SKM-1 (cell line): ENCODE measurements around the gene VWCE.

Experiments
- DNase-seq: peaks from one replicate; lab custom pipeline; 2025; ENCODE audit not compliant: unreplicated experiment; lab: John Stamatoyannopoulos, UW

The VWCE gene

DNA sequence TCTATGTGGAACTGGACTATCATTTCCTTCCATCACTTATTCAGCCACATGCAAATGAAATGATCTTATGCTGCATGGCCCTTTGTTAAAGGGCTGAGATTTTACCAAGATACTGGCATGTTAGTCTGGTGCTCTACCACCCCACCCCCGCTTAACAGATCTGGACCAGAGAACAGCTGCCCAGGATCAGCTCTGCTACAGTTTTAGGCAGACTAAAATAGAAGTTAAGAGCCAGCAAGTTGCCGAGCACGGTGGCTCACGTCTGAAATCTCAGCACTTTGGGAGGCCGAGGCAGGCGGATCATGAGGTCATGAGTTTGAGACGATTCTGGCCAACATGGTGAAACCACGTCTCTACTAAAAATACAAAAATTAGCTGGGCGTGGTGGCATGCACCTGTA, 33.2 kb upstream of the VWCE start:
- no peak for DNase-seq

DNA sequence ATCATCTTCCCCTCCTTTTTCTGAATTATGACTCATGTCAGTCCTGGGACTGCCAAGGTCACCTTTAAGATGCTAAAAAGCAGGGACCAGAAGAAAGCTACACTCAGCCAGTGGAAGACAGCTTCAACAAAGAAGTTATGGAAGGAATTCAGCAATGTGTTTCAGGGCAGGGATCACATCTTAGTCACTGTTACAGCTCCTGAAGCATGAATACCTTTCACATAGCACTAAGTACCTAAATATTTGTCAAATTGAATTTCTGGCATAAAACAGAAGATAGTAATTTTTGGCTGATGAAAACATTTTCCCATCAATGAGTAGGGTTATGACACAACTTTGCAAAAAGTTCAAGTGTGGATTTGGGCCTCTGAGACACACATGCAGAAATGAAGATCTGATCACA, 32.6 kb upstream of the VWCE start:
- no peak for DNase-seq

DNA sequence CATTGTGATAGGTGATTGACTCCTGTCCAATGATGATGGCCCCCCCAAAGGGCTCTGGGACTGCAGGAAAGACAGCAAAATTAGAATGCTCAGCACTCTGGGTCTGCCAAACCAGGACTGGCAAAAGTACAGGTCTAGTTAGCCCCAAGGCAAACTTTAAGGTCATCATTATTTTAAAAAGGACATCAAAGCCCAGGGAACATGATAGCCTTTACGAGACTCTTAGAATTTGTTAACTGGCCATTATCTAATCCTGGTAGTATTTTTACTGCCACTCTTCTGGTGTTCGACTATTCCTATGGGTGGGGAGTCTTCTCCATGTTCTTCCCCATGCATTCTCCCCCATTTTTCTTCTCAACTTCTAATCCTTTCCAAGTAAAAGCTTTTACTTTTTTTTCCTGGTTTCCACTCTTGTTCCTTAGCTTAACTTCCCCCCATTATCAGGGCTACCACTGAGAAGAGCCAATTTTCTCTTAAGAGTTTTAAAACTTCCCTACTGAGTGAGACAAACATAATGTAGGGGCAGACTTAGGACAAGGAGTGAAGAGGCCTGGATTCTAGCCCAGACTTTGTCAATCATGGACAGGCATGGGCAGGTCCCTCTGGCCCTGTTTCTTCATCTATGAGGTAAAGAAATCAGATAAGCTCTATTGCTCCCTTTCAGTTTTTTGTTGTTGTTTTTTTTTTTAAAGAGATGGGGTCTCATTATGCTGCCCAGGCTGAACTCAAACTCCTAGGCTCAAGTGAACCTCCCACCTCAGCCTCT, 30.7 kb upstream of the VWCE start:
- DNase-seq, result no peak

DNA sequence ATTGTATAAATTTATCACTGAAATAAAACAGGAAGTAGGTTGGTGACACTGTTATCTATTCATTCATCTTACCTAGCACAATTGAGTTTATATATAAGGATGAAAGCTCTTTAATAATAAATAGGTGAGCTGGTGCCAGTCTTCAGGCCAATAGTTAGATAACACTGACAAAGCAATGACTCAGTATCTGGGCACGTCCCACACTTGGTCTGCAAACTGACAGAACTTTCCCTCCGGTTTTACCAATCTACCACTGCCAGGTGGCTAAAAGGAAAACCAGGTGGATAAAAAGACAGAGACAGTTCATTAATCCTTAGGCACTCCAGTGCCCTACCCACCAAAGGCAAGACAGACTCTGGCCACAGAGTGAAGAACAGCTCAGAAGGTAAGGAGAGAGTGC, 20.1 kb upstream of the VWCE start:
- DNase-seq, result no peak

DNA sequence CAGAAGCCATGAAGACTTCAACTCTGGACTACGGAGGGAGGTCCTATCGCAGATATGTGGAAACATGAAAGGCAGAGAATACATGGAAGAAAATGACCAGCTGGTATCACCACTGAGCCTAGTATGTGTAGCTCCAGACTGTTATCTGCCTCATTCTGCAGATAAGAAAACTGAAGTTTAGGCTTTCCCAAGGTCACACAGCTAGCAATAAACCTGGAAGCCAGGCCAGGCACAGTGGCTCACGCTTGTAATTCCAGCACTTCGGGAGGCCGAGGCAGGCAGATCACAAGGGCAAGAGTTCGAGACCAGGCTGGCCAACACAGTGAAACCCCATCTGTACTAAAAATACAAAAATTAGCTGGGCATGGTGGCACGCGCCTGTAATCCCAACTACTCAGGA, 15.6 kb upstream of the VWCE start:
- DNase-seq, result no peak

DNA sequence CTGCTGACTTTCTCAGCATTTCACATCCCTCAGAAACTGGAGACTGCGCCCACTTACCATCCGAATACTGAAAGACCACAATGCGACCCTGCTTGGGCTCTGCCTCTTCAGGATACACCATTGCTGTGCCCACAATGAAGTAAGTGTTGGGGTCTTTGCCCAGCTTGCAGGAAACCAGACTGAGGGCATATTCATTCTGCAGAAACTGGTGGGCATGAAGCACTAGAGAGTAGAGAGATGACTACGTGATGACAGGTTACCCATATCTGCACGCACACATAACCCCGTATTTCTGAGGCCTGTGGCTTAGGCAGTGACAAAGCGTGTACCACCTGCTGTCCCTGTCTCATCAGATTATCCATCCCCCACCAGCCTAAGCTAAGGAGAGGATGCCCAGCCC, 14.6 kb upstream of the VWCE start:
- DNase-seq, result no peak

DNA sequence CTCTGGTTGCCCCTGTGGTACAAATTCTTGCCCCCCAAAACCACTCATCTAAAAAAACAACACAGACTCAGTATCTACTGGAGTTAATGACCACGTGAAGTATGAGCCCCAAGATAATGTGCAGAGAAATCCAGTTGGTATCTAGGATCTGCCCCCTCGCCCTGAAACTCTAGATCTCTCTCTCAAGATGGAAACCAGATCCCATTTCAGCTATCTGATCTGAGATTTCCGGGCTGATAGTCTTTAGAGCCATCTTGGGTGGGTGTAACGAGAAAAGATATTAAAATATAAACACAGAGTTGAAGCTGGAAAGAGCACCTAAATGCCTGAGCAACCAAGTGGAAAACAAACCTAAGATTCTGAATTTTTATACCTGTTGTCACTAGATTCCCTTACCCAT, 14.0 kb upstream of the VWCE start:
- no peak for DNase-seq

DNA sequence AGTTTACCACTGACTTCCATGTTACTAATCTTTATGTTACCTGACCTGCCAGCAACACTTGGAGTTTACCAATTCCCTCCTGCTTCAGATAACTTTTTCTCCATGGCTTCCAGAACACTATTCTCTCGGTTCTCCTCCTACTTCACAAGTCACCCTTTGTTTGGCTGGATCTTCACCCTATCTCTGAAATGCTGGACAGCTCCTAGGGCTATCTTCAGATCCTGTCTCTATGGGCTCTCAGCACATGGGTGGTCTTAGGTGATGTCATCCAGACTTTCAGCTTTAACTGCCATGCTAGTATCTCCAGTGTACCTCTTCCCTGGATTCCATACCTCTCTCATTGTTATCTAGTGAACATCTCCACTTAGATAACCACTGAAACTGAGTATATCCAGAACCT, 12.2 kb upstream of the VWCE start:
- no peak for DNase-seq

DNA sequence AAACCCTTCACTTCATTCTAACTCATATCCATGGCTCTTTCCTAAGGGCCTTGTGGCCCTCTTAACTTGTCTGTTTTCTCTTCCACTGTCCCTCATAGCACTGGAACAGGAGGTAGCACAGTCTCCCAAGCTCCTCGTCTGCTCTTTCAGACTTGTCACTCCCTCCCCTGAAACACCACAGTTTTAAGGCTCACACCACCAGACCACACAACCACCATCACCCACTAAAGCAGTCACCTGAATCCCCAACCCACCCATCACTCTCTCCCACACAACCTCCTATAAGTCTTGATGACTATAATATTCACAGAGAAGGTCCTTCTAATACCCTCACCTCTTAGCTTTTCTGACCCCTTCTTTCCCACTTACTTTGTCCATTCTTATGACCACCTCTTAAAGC, 11.1 kb upstream of the VWCE start:
- DNase-seq, result no peak

DNA sequence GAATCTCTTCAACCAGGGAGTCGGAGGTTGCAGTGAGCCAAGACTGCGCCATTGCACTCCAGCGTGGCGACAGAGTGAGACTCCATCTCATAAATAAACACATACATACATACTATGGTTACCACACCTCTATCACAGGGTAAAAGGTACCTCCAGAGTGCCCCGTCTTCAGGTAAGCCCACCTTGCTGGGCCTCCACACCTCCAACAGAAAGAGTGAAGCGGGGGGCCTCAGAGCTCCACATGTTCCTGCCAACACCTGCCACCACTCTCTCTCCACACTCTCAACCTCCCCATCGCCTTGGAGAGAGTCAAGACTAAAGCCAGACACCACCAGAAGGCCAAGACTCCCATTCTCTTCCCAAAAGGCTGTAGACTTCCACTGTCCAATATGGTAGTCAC, 10.3 kb upstream of the VWCE start:
- no peak for DNase-seq

DNA sequence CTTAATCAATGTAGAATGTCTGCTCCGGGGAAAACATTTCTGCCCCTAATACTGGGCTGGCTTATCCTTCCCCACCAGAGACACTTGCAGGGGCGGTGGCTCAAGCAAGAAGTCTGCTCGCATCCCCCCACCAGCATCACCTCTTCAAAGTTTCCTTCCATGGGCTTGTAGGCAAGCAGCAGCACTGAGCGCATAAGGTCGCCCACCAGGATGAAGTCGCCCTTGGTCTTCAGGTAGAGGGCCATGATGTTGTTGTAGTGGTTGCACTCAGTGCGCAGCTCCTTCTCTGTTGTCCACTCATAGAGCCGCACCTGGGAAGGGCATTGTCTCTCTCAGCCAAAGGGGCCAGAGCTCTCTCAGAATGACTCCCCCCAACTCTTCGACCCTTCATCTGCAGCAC, 8.6 kb upstream of the VWCE start:
- no peak for DNase-seq

DNA sequence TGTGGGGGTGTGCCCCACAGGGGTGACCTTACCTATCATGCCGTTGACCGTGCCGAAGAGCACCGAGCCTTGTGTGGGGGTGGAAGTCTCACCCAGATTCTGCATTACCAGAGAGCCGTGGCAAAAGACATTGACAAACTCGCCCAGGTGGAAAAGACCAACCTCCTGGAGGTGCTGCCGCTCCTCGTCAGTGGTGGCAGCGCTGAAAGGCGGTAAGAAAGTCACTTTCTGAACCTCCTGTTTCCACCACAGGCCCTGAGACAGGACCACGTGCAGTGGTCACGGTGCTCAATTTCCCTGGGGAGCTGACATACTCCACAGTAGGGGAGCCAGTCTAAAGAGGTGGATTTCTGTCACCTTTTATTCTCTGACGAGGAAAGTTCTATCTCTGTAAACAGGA, 7.4 kb upstream of the VWCE start:
- no peak for DNase-seq

DNA sequence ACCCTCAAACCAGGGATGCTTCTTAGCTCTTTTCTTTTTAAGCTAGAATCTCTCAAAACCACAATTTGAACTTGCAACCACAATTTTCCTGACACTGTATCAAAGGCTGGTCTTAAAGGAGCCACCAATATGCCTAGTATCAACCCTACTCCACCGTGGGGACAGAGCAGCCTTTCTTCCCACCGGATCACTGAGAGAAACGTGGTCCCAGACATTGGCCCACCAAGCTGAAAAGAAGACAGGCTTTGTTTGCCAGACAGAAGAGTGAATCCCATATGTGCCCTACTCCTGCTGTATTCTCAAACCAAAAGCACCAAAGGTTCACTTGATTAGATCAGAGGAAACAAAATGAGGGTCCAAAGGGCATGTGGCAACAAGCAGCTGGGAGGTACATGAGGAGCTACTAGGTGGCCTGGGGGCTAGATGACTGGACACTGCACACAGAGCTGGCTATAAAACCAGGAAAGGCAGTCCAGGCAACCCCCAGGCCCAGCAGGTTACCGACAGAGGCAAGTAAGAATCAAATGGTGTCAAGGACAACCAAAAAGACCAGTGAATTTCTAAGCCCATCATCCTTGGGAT, 3.6 kb upstream of the VWCE start:
- DNase-seq, result no peak

DNA sequence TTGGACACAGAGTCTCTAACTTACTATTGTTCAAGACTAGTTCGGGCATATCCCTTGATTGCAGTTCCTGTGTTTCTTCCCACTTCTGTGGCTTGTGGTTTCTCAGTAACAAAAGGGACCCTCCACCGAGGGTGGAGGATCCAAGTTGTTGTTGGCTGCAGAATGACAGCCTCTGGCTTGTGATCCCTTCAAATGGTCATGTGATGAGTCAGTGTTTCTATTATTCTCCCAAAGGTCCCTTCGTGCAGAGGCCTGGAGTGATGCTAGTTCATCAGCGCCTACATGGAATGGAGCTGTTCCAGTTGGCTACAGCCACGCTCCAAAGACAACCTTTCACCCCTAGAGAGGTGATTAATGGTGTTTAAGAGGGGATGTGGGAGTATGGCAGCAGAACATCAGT, 2.6 kb upstream of the VWCE start:
- DNase-seq, result no peak

DNA sequence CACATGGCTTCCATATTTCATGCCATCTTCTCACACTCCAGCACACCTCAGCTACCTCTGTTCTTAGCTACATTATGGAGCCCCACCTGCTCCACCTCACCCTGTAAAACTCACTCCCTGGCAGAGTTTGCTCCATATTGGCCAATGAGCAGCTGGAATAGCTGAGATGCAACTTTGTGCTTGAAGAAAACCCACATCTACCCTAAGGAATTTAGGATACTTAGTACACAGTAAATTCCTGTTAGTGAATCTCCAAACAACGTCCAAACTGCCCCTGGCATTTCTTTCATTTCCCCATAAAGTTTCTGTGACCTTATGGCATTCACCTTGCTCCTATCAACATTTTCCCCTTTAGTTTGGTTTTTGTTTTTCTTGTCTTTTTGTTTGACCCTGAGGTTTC, 2.2 kb upstream of the VWCE start:
- no peak for DNase-seq

DNA sequence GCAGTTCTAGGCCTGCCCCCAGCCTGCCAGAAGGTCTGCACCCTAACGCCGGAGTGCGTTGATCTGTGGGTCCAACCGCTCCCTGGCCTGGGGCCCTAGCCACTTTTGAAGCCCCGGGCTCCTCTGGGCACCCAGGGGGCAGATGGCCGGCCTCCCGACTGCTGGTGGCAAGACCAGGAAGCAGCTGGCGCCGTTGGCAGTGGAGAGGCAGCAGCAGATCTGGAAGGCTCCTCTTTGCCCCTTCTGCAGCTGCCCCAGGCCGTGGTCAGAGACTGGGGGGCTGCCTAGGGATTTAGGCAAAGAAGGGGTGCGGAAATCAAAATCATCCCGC, 445 bp upstream of the VWCE start:
- DNase-seq, result no peak

DNA sequence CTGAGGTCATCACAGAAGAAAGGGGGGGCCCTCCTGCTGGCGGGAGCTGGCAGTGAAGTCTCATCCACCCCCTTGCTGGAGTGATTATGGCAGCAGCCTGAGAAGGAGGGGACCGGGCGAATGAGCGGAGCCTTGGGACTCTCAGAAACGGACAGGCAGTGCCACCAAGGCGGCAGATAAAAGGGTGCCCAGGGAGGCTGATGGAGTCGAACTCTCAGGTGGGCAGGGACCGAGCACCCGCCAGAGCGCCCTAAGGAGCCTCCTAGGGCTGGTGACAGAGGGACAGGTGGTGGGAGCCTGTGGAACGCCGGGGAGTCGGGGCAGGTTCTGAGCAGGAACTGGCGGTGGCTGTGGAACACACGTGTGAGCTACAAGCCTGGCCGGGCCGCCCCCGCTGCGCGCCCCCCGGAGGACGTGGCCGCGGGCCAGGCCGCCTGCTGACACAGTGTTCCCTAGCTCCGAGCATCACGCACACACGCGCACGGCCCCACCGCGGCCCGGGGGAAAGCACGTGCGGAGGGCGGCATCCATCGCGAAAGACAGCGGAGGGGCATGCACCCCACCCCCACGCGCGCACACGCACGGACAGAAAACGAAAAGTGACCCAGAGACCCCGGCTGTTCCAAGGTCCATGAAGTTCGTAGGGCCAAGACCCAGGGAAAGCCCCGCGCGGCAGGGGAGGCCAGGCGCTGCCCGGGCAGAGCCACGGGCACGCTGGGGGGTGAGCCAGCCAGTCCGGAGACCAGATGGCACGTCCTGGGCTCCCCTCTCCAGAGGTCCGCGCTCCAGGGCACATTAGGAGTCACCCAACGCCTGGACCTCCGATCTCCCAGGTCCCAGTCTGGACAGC, 1.0 kb downstream of the VWCE start:
- DNase-seq, result no peak

DNA sequence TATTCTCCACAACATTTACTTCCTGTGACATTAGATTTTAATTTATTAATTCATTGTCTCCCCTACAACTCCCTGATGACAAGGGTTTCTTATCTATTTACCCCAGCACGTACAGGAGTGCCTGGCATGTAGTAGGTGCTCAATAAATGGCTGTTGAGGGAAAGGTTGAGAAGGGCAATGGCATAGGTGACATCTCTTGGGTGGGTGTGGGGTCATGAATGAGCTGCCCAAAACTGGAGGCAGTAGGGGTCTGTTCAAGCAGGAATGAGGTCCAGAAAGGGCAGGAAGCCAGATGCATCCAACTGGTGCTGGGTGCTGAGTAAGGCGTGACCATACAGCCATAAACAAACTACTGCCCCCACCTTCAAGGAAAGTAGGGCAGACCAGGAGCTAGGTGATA, 2.8 kb downstream of the VWCE start:
- DNase-seq, result no peak

DNA sequence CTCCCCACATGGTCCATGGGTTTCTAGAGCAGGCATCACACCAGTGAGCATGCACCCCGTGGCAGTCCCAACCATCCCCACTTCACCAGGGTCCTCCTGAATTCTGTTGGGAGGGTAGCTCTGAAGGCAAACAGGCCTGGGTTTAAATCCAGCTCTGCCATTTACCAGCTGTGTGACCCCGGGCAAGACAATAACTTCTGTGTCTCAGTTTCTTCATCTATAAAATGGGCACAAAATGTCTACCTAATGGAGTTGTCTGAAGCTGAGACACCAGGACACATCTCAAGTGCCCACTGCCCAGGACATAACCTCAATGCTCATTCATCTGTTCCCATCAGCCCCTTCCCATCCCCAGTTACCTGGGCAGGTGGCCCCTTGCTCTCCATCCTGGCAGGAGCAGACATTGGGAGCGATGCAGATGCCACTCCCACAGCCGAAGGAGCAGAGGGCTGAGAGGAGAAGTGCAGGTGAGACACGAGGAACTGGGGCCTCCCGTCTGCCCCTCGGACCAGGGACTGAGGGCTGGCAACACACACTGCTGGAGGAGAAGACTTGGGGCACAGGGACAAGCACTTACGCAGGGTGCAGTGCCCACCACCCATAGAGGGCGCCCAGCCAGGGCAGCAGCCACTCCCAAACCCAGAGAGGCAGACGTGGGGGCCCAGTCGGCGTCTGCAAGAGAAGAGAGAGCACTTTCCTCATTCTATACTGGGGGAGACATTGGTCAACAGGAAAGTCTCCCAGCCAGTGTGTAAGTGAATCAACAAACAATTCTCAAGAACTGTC, 4.0 kb downstream of the VWCE start:
- no peak for DNase-seq

DNA sequence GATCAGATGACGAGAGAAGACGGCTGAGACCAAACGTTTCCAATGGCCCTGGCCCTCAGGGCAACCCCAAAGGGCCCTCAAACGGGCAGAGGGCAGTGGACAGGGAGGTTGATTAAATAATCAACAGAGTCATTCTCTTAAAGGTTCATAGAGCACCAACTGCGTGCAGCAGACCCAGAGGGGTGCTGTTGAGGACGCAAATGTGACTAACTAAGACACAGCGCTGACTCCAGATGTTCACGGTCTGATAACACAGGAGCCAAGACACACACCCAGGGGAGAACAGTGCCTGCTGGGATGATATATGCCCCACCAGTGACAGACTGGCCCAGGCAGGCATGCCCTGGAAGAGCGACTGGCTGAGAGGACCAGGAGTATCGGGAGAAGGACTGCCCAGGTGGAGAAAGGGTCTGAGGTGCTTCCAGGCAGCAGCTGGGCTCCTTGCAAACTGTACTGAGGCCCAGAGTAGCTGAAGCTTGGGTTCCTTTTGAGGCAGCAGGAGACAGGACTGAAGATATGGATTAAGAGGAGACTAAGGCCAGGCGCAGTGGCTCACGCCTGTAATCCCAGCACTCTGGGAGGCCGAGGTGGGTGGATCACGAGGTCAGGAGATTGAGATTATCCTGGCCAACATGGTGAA, 7.7 kb downstream of the VWCE start:
- DNase-seq, result no peak

DNA sequence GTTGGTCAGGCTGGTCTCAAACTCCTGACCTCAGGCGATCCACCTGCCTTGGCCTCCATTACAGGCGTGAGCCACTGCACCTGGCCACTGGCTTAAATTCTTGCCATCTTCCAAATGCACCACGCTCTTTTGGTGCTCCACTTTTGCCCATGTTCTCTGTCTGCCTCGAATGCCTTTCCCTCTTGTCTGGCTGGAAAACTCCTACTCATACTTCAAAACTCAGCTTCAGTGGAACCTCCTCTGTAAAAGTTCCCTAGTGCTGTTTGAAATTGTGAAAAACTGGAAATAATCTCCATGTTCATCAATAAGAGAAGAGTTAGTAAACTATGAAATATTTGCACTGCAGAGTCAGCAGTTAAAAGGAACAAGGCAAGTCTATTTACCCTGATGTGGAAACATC, 11.5 kb downstream of the VWCE start:
- DNase-seq, result no peak
